GM19099 (cell line): Measurements from ENCODE around the gene CST9.

ENCODE experiments used
- POLR2A ChIP-seq: IDR thresholded peaks from 3 replicates; pipeline ENCODE4 v1.6.1; 2011; ENCODE audit warnings: low read depth; ENCODE audit not compliant: insufficient read length; ENCODE audit errors: extremely low read depth

CST9 gene

GRCh38 chr20:23588434-23589403 lies 17.0 kb downstream of the CST9 start:
- no peak for TF ChIP-seq POLR2A

GRCh38 chr20:23587631-23588030 lies 18.1 kb downstream of the CST9 start:
- TF ChIP-seq POLR2A, result no peak

GRCh38 chr20:23586735-23587525 lies 18.8 kb downstream of the CST9 start:
- TF ChIP-seq POLR2A, result no peak

GRCh38 chr20:23585808-23586734 lies 19.6 kb downstream of the CST9 start:
- no peak for TF ChIP-seq POLR2A

- no peak for TF ChIP-seq POLR2A
Measured at GRCh38 chr20:23585449-23585807, 20.3 kb downstream of the CST9 start.

- TF ChIP-seq POLR2A, result no peak
Measured at GRCh38 chr20:23584434-23585199, 21.1 kb downstream of the CST9 start.

- no peak for TF ChIP-seq POLR2A
Measured at GRCh38 chr20:23583526-23583925, 22.2 kb downstream of the CST9 start.

- no peak for TF ChIP-seq POLR2A
Measured at GRCh38 chr20:23582293-23582692, 23.4 kb downstream of the CST9 start.

- TF ChIP-seq POLR2A, result no peak
Measured at GRCh38 chr20:23574977-23575376, 30.7 kb downstream of the CST9 start.

GRCh38 chr20:23570178-23570760 lies 35.4 kb downstream of the CST9 start:
- TF ChIP-seq POLR2A, result no peak

- TF ChIP-seq POLR2A, result no peak
Measured at GRCh38 chr20:23569570-23569969, 36.1 kb downstream of the CST9 start.

- no peak for TF ChIP-seq POLR2A
Measured at GRCh38 chr20:23568971-23569330, 36.8 kb downstream of the CST9 start.

GRCh38 chr20:23568320-23568970 lies 37.3 kb downstream of the CST9 start, which contains the start of gene CST9L:
Gene CST9L (minus strand): TSS chr20:23568484. CDS start chr20:23568450, 34 bp downstream.
- no peak for TF ChIP-seq POLR2A

- no peak for TF ChIP-seq POLR2A
Measured at GRCh38 chr20:23566199-23566932, 39.4 kb downstream of the CST9 start.
